Astrocyte of the spinal cord (primary cell): ENCODE measurements around the gene VEZT.

ENCODE experiments used
- DNase-seq: peaks from one replicate; pipeline ENCODE4 v3.0.0; 2011; ENCODE audit warnings: low read depth, low spot score
- H3K4me3 ChIP-seq: 2 replicates; pipeline ENCODE4 v1.5.1; 2011; ENCODE audit warnings: low read depth, mild to moderate bottlenecking, low read length, moderate library complexity
- in situ Hi-C: cut with HindIII; loops from 2 replicates; pipeline ENCODE4 v1.10.0; 2017; ENCODE audit warnings: low sequenced_read_pairs
- TF ChIP-seq, protein P1 (sequence below): IDR thresholded peaks from 2 replicates; pipeline ENCODE4 v1.5.1; 2012; ENCODE audit warnings: low read depth, mild to moderate bottlenecking, low read length, inconsistent platforms

Gene VEZT

DNA sequence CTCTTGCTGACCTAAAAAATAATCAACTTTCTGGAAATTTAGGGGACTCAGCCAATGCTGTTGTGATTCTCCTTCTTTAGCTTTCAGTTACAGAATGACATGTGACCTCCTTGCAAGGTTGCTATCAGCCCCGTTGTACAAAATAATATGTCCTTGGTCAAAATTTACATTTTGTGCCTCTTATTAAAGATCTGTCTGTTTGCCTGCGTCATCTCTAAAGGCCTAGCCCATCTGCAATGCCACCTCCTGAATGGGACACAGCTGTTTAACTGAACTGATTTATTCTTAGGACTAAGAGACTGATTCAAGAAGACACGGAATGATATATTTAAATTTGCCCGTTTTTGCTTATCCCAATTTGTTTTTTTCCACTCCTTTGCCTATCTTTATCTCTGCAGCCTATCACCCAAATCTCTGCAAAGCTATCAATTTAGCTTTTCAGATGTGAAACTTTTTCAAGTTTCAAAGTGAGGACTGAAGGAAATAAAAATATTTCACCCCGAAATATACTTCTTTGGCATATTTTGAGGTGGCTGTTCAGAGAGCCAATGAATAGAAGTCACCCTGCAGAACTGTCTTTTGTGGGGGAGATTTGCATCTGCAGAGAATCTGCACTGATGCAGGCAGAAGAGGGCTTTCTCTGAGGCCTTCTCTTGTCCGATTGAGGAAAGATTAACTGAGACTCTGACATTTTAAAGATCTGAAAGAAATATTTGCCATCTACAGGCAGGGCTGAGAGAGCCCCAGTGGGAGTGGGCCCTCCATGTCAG, 126.0 kb downstream of the VEZT start:
- TF ChIP-seq, protein P1, sequence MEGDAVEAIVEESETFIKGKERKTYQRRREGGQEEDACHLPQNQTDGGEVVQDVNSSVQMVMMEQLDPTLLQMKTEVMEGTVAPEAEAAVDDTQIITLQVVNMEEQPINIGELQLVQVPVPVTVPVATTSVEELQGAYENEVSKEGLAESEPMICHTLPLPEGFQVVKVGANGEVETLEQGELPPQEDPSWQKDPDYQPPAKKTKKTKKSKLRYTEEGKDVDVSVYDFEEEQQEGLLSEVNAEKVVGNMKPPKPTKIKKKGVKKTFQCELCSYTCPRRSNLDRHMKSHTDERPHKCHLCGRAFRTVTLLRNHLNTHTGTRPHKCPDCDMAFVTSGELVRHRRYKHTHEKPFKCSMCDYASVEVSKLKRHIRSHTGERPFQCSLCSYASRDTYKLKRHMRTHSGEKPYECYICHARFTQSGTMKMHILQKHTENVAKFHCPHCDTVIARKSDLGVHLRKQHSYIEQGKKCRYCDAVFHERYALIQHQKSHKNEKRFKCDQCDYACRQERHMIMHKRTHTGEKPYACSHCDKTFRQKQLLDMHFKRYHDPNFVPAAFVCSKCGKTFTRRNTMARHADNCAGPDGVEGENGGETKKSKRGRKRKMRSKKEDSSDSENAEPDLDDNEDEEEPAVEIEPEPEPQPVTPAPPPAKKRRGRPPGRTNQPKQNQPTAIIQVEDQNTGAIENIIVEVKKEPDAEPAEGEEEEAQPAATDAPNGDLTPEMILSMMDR, result no peak
- in situ Hi-C loops, result no loop called here

DNA sequence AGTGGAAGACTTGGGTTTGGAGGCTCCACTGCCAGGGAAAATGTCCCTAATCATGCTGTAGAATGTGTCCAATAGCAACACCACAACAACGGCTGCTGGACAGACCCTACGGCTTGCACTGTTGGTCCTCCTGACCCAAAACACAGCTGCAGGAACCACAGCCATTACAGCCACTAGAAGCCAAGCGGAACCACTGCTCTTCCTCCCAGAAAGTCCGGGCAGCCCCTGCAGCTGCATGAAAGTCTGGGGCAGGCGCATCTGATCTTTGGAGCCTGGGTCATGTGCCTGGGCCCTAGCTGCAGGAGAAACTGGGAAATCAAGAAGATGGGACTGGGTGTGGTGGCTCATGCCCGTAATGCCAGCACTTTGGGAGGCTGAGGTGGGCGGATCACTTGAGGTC, 131.7 kb downstream of the VEZT start:
- no peak overlapping the region for H3K4me3 ChIP-seq
- TF ChIP-seq, protein P1, result no peak
- no peak for DNase-seq
- in situ Hi-C loops, result no loop called here

More for the DNA sequence above, 126.0 kb downstream of the VEZT start:
- DNase-seq, result no peak
- no peak overlapping the region for H3K4me3 ChIP-seq

DNA sequence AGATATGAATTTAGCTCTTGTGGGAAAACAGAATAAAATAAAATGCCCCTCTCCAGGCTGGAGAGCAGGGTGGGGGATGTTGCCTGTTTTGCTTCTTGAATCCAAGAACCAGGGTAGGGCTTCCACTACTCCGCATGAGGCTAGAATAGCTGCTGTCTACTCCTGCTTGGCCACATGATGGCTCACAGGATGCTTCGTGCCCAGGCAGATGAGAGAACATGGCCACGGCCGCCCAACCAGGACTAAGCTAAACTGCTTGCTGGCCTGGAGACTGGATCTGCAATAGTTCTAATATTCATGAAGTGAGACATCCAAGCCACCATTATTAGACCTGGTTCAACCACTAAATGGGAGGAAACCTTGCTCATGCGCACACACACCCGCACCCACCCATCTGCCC, 134.1 kb downstream of the VEZT start:
- TF ChIP-seq, protein P1, result no peak
- in situ Hi-C loops, result no loop called here
- H3K4me3 ChIP-seq, result no peak overlapping the region
- DNase-seq, result no peak
